SH-SY5Y (cell line): ENCODE results near the gene ACOT11.

Source experiments
- GATA2 ChIP-seq: IDR thresholded peaks from 2 replicates; pipeline ENCODE4 v1.6.1; 2011; ENCODE audit warnings: mild to moderate bottlenecking, low read depth, low read length
- GATA3 ChIP-seq: IDR thresholded peaks from 2 replicates; pipeline ENCODE4 v1.6.1; 2011; ENCODE audit warnings: low read depth, mild to moderate bottlenecking, low read length, moderate library complexity

- no peak for TF ChIP-seq GATA3
- no peak for TF ChIP-seq GATA2
Observed at GRCh38 chr1:54595956-54596498, 48.0 kb downstream of the ACOT11 start.
